Measurements from ENCODE around the gene FBXO42. TPM values are rescaled to one million over a fixed set of nuclear protein-coding genes. Genes with fewer than 3 reads are reported as not detected.
"Not testable (repeated sequence)": the region's sequence is repeated elsewhere in the genome, so short reads cannot be mapped to it uniquely, and the experiment has no call there.

FBXO42 gene
- total RNA-seq, 1 donor from 2014 or later: 24.3 TPM

DNA sequence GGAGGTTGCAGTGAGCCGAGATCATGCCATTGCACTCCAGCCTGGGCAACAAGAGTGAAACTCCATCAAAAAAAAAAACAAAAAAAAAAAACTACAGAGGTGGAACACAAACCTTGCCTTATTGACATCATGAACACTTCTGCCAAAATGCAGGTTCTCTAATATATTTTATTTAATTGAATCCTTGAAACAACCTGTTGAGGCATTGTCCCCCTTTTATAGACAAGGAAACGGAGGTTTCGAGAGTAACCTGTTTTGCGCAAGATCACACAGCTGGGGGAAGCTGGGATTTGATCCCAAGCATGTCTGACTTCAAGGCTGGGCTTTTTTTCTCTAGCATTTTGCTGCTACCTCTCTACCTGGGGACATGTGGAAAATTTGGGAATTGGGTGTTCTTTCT lies 17.5 kb upstream of the FBXO42 start:
- Mint-ChIP-seq H3K4me1 (peaks cover 43% of the 10 kb centered on the region), H3K27ac (ENCODE audit: unreplicated experiment) (no peak overlapping the region), H3K4me3 (peak overlapping the region; percentile 98), H3K9me3 (no peaks in the 10 kb centered on the region), H3K36me3 (ENCODE audit: low read depth) (no peaks in the 10 kb centered on the region), H3K27me3 (ENCODE audit: low read depth) (no peaks in the 10 kb centered on the region)
- no peak for DNase-seq (ENCODE audit: low read depth, low spot score)
- TF ChIP-seq, protein P1, sequence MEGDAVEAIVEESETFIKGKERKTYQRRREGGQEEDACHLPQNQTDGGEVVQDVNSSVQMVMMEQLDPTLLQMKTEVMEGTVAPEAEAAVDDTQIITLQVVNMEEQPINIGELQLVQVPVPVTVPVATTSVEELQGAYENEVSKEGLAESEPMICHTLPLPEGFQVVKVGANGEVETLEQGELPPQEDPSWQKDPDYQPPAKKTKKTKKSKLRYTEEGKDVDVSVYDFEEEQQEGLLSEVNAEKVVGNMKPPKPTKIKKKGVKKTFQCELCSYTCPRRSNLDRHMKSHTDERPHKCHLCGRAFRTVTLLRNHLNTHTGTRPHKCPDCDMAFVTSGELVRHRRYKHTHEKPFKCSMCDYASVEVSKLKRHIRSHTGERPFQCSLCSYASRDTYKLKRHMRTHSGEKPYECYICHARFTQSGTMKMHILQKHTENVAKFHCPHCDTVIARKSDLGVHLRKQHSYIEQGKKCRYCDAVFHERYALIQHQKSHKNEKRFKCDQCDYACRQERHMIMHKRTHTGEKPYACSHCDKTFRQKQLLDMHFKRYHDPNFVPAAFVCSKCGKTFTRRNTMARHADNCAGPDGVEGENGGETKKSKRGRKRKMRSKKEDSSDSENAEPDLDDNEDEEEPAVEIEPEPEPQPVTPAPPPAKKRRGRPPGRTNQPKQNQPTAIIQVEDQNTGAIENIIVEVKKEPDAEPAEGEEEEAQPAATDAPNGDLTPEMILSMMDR (conservative IDR thresholded peaks at IDR 0.05): no peak

DNA sequence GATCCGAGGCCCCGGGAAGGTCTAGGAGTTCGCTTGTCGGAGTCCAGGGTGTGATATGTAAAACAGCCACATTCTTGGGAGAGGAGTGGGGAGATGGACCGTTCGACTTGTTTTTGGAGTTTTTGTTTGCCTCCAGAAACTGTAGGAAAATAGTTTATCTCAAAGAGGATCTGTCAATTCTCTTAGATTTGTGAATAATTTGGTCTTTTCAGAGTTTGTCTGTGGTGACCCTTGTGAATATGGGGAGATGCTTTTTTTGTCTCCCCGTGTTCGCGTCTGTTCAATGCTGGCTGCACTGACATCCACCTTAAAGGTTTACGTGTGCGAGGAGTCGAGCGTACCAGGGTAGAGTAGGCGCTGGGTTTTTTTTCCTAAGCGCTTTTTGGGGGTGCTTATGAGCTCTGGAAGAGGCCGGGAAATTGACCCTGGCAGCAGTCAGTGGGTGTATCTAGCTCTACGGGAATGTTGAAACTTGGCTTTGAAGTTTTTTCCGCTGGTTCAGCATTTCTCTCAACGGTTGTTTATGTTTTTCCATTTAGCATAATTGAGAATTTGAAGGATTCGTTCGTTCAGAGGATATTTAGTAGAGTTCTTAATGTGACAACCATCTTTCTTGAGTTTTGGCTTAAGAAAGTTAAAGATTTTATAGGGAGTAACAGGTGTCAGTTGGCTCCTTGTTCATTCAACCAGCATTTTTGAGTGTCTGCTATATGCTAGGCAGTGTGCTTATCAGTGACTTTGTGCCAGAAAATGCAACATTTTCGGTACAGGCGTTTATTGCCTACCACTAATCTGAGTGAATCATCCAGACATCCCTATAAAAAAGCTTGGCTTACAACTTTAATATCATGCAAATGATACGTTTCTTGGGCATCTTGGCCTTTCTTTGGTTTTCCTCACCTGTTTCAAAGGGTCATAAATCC lies 15.9 kb upstream of the FBXO42 start:
- Mint-ChIP-seq H3K9me3 (no peaks in the 10 kb centered on the region), H3K4me1 (peaks cover 36% of the 10 kb centered on the region), H3K27me3 (ENCODE audit: low read depth) (no peaks in the 10 kb centered on the region), H3K36me3 (ENCODE audit: low read depth) (no peaks in the 10 kb centered on the region), H3K27ac (ENCODE audit: unreplicated experiment) (peak overlapping the region; percentile 99), H3K4me3 (peak overlapping the region; percentile 98)
- DNase-seq (ENCODE audit: low read depth, low spot score): no peak
- TF ChIP-seq, protein P1 (conservative IDR thresholded peaks at IDR 0.05): no peak

DNA sequence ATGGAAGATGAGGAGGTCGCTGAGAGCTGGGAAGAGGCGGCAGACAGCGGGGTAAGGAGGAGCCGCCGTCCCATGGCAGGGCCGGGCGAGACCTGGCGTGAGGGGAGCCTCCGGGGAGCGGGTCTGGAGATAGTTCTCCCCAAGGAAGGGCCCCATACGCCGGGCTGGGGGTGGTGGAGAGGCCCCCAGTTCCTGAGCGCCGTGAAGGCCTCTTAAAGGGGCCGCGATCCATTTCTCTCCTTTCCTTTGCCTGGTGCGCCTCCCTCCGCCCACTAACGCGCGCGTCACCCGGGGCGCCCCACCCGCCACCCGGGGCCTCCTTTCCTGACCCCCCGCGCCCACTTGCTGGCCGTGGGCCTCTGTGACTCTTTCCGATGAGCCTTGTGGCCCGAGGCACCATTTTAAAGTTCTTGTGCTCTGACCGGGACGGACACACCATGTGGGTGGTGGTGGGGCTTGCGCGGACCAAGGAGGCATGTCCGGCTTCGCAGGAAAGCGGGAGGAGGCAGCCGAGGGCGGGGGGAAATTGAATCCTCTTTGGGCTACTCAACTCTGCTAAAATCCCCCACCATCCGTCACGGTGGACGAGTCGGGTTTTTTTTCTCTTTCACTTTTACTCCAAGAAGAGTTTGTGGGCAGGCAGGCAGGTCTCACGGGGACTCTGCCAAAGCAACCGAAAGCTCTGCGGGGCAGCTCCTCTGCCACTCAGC lies 15.1 kb upstream of the FBXO42 start:
- TF ChIP-seq, protein P1 (conservative IDR thresholded peaks at IDR 0.05): no peak
- Mint-ChIP-seq H3K4me1 (peaks cover 32% of the 10 kb centered on the region), H3K4me3 (peak overlapping the region; percentile 98)

GRCh38 chr1:16366722-16367257 lies 14.5 kb upstream of the FBXO42 start, which contains the start of gene SZRD1:
SZRD1 (plus strand) TSS chr1:16367242; CDS start chr1:16367258, 16 bp downstream.
- Mint-ChIP-seq H3K36me3 (ENCODE audit: low read depth) (no peaks in the 10 kb centered on the region), H3K27ac (ENCODE audit: unreplicated experiment) (peak within 1 kb of the TSS; percentile 99), H3K4me1 (peaks cover 29% of the 10 kb centered on the region), H3K27me3 (ENCODE audit: low read depth) (no peaks in the 10 kb centered on the region), H3K4me3 (peak within 1 kb of the TSS; percentile 98), H3K9me3 (no peaks in the 10 kb centered on the region)
- DNase-seq (ENCODE audit: low read depth, low spot score): peak; percentile 82
- TF ChIP-seq, protein P1 (conservative IDR thresholded peaks at IDR 0.05): no peak

More for the DNA sequence above, 15.1 kb upstream of the FBXO42 start:
- H3K27ac Mint-ChIP-seq (ENCODE audit: unreplicated experiment): peak overlapping the region; percentile 99
- no peaks in the 10 kb centered on the region for H3K9me3 Mint-ChIP-seq
- H3K27me3 Mint-ChIP-seq (ENCODE audit: low read depth): no peaks in the 10 kb centered on the region
- no peaks in the 10 kb centered on the region for H3K36me3 Mint-ChIP-seq (ENCODE audit: low read depth)
- peak; percentile 60 for DNase-seq (ENCODE audit: low read depth, low spot score)

- H3K27me3 Mint-ChIP-seq (ENCODE audit: low read depth); H3K36me3 Mint-ChIP-seq (ENCODE audit: low read depth); H3K4me3 Mint-ChIP-seq: not testable (repeated sequence)
Observed at GRCh38 chr1:16365146-16365498, 12.8 kb upstream of the FBXO42 start.

More at GRCh38 chr1:16365146-16365498, 12.8 kb upstream of the FBXO42 start:
- H3K27ac Mint-ChIP-seq (ENCODE audit: unreplicated experiment); DNase-seq (ENCODE audit: low read depth, low spot score); H3K9me3 Mint-ChIP-seq: not testable (repeated sequence)
- H3K4me1 Mint-ChIP-seq: peaks cover 27% of the 10 kb centered on the region

Measured in neural crest cell (in vitro differentiated cells).